ENCODE data around the gene MDM4. TPM values are rescaled to one million over a fixed set of nuclear protein-coding genes. Genes with fewer than 3 reads are reported as not detected.
A peak's percentile ranks its signal among the peaks of the same experiment; 100 is the strongest.
"Not testable (repeated sequence)": the region's sequence is repeated elsewhere in the genome, so short reads cannot be mapped to it uniquely, and the experiment has no call there.

Gene MDM4
- total RNA-seq, 2 experiments from 2014 or later = 64.3 to 75.6 TPM

GRCh38 chr1:204521941-204522521, 5.8 kb downstream of the MDM4 start:
- not testable (repeated sequence) for H3K27me3 Mint-ChIP-seq, H3K4me3 Mint-ChIP-seq, DNase-seq
- peaks cover 64% of the 10 kb centered on the region for H3K36me3 Mint-ChIP-seq
- H3K4me1 Mint-ChIP-seq = peaks cover 63% of the 10 kb centered on the region
- H3K27ac Mint-ChIP-seq = peak overlapping the region; percentile 73
- peaks cover 16% of the 10 kb centered on the region for H3K9me3 Mint-ChIP-seq

- Mint-ChIP-seq H3K27ac (peak overlapping the region; percentile 43), H3K36me3 (peaks cover 65% of the 10 kb centered on the region), H3K27me3 (no peaks in the 10 kb centered on the region), H3K9me3 (peaks cover 14% of the 10 kb centered on the region), H3K4me3 (no peak overlapping the region), H3K4me1 (peaks cover 53% of the 10 kb centered on the region)
- no peak for DNase-seq
Observed at GRCh38 chr1:204523605-204524215, 7.5 kb downstream of the MDM4 start.

GRCh38 chr1:204524986-204525385, 8.8 kb downstream of the MDM4 start:
- H3K9me3 Mint-ChIP-seq = peaks cover 13% of the 10 kb centered on the region
- peaks cover 42% of the 10 kb centered on the region for H3K4me1 Mint-ChIP-seq
- DNase-seq = no peak
- H3K36me3 Mint-ChIP-seq = peaks cover 52% of the 10 kb centered on the region
- H3K27ac Mint-ChIP-seq = peak overlapping the region; percentile 71
- no peak overlapping the region for H3K4me3 Mint-ChIP-seq
- H3K27me3 Mint-ChIP-seq = no peaks in the 10 kb centered on the region

GRCh38 chr1:204528241-204528640, 12.0 kb downstream of the MDM4 start:
- Mint-ChIP-seq H3K27me3 (no peaks in the 10 kb centered on the region), H3K27ac (no peak overlapping the region), H3K4me3 (no peak overlapping the region), H3K4me1 (peaks cover 27% of the 10 kb centered on the region), H3K36me3 (peaks cover 39% of the 10 kb centered on the region), H3K9me3 (peaks cover 8% of the 10 kb centered on the region)
- no peak for DNase-seq

- no peak overlapping the region for H3K4me3 Mint-ChIP-seq
- no peaks in the 10 kb centered on the region for H3K27me3 Mint-ChIP-seq
- peaks cover 6% of the 10 kb centered on the region for H3K9me3 Mint-ChIP-seq
- H3K27ac Mint-ChIP-seq = no peak overlapping the region
- no peak for DNase-seq
- peaks cover 35% of the 10 kb centered on the region for H3K36me3 Mint-ChIP-seq
- peaks cover 25% of the 10 kb centered on the region for H3K4me1 Mint-ChIP-seq
Observed at GRCh38 chr1:204528677-204529076, 12.5 kb downstream of the MDM4 start.

GRCh38 chr1:204529371-204529895, 13.2 kb downstream of the MDM4 start:
- no peak overlapping the region for H3K27ac Mint-ChIP-seq
- peaks cover 31% of the 10 kb centered on the region for H3K36me3 Mint-ChIP-seq
- no peak overlapping the region for H3K4me3 Mint-ChIP-seq
- peaks cover 22% of the 10 kb centered on the region for H3K4me1 Mint-ChIP-seq
- no peak for DNase-seq
- H3K27me3 Mint-ChIP-seq = no peaks in the 10 kb centered on the region
- H3K9me3 Mint-ChIP-seq = peaks cover 3% of the 10 kb centered on the region

- no peak for DNase-seq
- Mint-ChIP-seq H3K9me3 (no peaks in the 10 kb centered on the region), H3K27me3 (no peaks in the 10 kb centered on the region), H3K36me3 (peaks cover 21% of the 10 kb centered on the region), H3K4me3 (no peak overlapping the region), H3K4me1 (peaks cover 11% of the 10 kb centered on the region), H3K27ac (peak overlapping the region; percentile 7)
Observed at GRCh38 chr1:204530932-204531331, 14.7 kb downstream of the MDM4 start.

GRCh38 chr1:204532832-204533231, 16.6 kb downstream of the MDM4 start:
- no peaks in the 10 kb centered on the region for H3K27me3 Mint-ChIP-seq

GRCh38 chr1:204541626-204542025, 25.4 kb downstream of the MDM4 start:
- Mint-ChIP-seq H3K4me1 (peaks cover 40% of the 10 kb centered on the region), H3K27me3 (no peaks in the 10 kb centered on the region), H3K4me3 (no peak overlapping the region), H3K27ac (no peak overlapping the region), H3K9me3 (peaks cover 10% of the 10 kb centered on the region), H3K36me3 (peaks cover 57% of the 10 kb centered on the region)
- no peak for DNase-seq

More at GRCh38 chr1:204532832-204533231, 16.6 kb downstream of the MDM4 start:
- Mint-ChIP-seq H3K4me1 (peaks cover 8% of the 10 kb centered on the region), H3K36me3 (peaks cover 15% of the 10 kb centered on the region), H3K9me3 (no peaks in the 10 kb centered on the region), H3K4me3 (no peak overlapping the region), H3K27ac (peak overlapping the region; percentile 4)
- no peak for DNase-seq

- Mint-ChIP-seq H3K27me3 (no peaks in the 10 kb centered on the region), H3K9me3 (peaks cover 10% of the 10 kb centered on the region), H3K4me1 (peaks cover 43% of the 10 kb centered on the region), H3K27ac (peak overlapping the region; percentile 74), H3K36me3 (peaks cover 72% of the 10 kb centered on the region), H3K4me3 (no peak overlapping the region)
- no peak for DNase-seq
Observed at GRCh38 chr1:204544321-204544720, 28.1 kb downstream of the MDM4 start.

- Mint-ChIP-seq H3K9me3 (peaks cover 10% of the 10 kb centered on the region), H3K36me3 (peaks cover 78% of the 10 kb centered on the region)
Observed at GRCh38 chr1:204545202-204545601, 29.0 kb downstream of the MDM4 start.

GRCh38 chr1:204545881-204546280, 29.7 kb downstream of the MDM4 start:
- H3K27ac Mint-ChIP-seq = peak overlapping the region; percentile 74
- no peaks in the 10 kb centered on the region for H3K27me3 Mint-ChIP-seq
- no peak for DNase-seq
- H3K4me1 Mint-ChIP-seq = peaks cover 43% of the 10 kb centered on the region
- H3K4me3 Mint-ChIP-seq = no peak overlapping the region
- peaks cover 76% of the 10 kb centered on the region for H3K36me3 Mint-ChIP-seq
- H3K9me3 Mint-ChIP-seq = peaks cover 10% of the 10 kb centered on the region

More at GRCh38 chr1:204545202-204545601, 29.0 kb downstream of the MDM4 start:
- DNase-seq = no peak
- H3K4me1 Mint-ChIP-seq = peaks cover 43% of the 10 kb centered on the region
- H3K27me3 Mint-ChIP-seq = no peaks in the 10 kb centered on the region
- peak overlapping the region; percentile 74 for H3K27ac Mint-ChIP-seq
- no peak overlapping the region for H3K4me3 Mint-ChIP-seq

GRCh38 chr1:204548265-204548664, 32.1 kb downstream of the MDM4 start:
- Mint-ChIP-seq H3K27ac (no peak overlapping the region), H3K9me3 (peaks cover 10% of the 10 kb centered on the region), H3K4me1 (peaks cover 33% of the 10 kb centered on the region), H3K27me3 (no peaks in the 10 kb centered on the region), H3K4me3 (no peak overlapping the region), H3K36me3 (peaks cover 63% of the 10 kb centered on the region)
- no peak for DNase-seq

- no peaks in the 10 kb centered on the region for H3K27me3 Mint-ChIP-seq
Observed at GRCh38 chr1:204549313-204549712, 33.1 kb downstream of the MDM4 start.

GRCh38 chr1:204550926-204551325, 34.7 kb downstream of the MDM4 start:
- peaks cover 16% of the 10 kb centered on the region for H3K4me1 Mint-ChIP-seq
- no peak for DNase-seq
- H3K27me3 Mint-ChIP-seq = no peaks in the 10 kb centered on the region
- no peaks in the 10 kb centered on the region for H3K9me3 Mint-ChIP-seq
- no peak overlapping the region for H3K4me3 Mint-ChIP-seq
- H3K36me3 Mint-ChIP-seq = peaks cover 44% of the 10 kb centered on the region
- no peak overlapping the region for H3K27ac Mint-ChIP-seq

More at GRCh38 chr1:204549313-204549712, 33.1 kb downstream of the MDM4 start:
- H3K27ac Mint-ChIP-seq = no peak overlapping the region
- H3K4me1 Mint-ChIP-seq = peaks cover 29% of the 10 kb centered on the region
- no peak for DNase-seq
- H3K9me3 Mint-ChIP-seq = peaks cover 1% of the 10 kb centered on the region
- H3K4me3 Mint-ChIP-seq = no peak overlapping the region
- H3K36me3 Mint-ChIP-seq = peaks cover 54% of the 10 kb centered on the region
